Stimulated activated CD8-positive, alpha-beta memory T cell treated with anti-CD3 and anti-CD28 coated beads, Interleukin-12 subunit alpha, Interleukin-12 subunit beta, amount 100 ng/mL, for 4 hours (primary cell): ENCODE measurements around the gene CXCL11.
"Not testable (repeated sequence)": the region's sequence is repeated elsewhere in the genome, so short reads cannot be mapped to it uniquely, and the experiment has no call there.

ENCODE experiments used
- DNase-seq: peaks from one replicate; pipeline ENCODE4 v3.0.0-alpha.2; 2020; ENCODE audit warnings: low read depth

The CXCL11 gene

DNA sequence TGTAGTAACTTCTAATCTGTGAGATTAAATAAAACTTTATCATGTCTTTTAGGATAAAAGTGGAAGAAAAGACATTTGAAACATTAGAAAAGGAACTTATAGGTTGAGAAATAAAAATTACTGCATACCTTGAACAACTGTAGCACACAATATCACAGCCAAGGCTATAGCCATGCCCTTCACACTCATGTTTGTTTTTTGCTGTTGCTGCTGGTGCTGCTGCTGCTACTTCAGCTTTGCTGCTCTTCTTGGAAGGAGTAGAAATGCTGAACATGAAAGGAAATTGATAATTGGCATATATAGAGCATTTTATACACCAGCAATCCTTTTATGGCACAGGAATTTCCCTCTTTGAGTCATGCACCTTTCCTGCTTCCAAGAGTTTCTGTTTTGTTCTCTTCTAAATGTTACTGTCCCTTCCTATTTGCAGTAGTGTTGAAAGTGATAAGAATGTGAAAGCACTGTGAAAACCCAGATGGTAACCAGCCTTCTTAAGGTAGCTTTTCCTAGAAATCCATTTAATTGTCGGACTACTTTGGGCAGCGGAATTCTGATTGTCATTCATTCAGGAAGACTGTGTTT is at the start of gene CXCL11:
Gene CXCL11, minus strand, starts transcription at position 272 of the 582 bp plus-strand sequence. Its CDS starts 83 bp downstream, at position 189.
- DNase-seq: no peak

DNA sequence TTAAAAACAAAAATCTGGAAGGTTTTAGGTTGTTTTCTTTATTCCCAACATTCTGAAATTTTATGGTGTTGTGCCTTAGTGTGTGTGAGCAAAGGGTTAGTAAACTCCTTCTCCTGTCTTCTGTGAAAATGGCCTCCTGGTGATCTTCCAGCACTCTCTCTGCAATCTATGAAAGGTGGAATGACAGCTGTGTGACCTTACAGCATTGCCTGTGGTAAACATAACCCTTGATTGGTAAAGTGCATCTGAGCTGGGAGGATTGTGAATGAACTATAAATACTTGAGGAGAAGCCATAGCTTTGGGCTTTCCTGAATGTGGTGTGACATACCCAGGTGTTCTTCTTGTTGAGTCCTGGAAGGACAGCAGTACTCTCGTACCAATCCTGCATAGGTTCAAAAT is 48.7 kb upstream of the CXCL11 start:
- no peak for DNase-seq

DNA sequence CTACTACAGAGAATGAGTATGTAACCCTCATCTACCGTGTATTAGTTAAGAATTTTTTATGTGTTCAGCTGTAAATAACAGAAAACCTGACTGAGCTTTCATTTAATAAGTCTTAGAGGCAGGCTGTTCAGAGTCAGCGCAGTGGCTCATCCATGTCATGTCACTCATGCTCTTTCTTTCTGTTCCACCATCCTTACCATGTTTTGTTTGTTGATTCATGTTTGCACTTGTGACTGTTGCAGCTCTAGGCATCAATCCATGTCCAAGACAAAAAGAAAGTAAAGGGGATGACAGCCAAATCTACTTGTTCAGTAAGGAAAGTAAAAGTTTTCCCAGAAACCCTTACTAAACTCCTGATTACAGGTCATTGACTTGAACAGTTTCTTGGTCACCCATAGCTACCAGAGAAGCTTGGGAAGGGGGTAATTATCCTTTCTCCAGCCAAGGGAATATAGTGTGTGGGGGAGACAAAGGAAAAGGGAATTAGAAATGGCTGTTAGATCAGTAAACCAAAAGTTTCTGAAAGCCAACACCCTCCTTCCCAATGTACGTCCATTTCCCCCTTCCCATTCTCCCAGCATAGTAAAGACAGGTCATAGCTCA is 47.6 kb upstream of the CXCL11 start:
- DNase-seq: no peak

DNA sequence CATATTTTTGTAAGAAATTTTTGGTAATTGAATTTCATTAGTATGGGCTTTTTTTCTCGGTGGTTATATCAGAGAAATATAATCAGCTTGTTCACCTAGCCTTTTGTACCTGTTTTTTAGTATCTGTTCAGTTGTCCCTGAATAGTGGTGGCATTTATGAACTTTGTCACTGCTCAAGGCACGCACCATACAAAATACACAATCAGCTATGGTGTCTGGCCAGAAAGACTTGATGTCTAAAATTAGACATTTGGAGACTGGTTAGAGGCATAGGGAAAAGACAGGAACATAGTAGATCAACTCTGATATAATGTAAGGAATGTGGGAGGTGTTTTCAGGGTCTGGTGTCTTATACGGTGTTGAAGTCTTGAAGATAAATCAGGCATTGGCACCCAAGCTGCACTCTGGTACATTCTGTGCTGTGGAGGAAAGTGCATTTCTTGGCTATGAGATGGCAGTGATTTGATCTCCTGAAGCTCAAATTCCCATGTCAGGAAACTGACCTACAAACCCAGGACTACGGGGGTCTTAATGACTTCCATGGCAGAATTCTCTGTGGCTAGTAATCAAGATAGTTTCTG is 42.3 kb upstream of the CXCL11 start:
- no peak for DNase-seq

DNA sequence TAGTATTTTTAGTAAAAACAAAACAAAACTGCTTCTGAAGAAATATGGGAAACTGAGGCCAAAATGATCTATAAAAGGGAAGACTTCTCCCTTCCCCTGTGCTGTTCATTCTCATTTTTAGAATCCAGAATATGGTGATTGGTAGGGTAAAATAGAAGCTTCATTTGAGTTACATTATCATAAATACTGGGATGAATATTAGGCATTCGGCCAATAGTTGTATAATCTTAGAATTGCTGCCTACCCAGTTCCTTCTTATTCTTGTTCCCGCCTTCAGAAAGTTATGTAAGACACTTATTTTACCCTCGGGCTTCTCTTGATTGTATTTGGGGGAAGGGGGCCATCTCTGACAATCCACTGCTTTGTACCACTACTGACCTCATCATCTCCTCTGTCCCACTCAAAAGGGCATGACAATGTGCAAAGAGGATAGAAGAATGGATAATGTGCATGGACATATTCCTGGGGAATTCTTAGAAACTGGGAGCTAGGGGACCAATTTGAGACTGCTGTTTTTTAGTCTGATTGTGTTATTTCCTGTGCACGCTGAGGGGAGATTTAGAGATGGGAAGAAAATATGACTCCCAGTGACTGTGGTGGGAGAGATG is 39.2 kb upstream of the CXCL11 start:
- DNase-seq: no peak

DNA sequence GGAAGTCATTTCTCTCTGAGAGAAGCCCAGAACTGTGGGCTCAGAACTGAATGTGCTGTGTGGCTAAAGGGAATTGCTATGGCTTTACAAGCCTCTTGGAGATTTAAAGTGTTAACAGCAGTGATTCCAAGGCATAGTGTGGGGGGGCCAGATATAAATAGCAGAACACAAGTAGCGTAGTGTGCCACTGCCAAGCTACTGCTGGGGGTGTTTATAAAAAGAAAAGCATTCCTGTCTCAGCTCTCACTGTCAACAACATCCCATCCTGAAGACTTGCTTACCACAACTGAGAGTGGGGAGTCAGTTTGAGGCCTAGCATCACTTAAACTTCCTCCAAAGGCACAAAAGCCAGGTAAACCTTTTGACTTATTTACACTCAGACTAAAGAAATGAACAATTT is 38.6 kb upstream of the CXCL11 start, which contains the start of gene ART3:
Gene ART3, plus strand, starts transcription at position 242 of the 400 bp plus-strand sequence. CDS start 1,181 bp downstream, outside the sequence.
- no peak for DNase-seq

DNA sequence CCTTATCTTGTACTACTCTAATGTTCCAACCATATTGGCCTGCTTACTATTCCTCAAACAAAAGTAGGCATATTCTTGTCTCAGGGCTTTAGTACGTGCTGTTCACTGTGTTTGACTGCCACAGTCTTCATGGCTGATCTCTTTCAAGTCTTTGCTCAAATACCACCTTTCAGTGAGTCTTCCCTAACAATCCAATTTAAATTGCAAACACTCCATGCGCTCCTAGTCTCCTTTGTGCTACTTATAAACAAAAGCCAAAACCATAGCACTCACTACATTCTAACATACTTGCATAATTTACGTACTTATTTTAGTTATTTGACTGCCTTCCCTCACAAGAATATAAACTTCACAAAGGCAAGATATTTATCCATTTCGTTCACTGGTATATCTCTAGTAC is 36.9 kb upstream of the CXCL11 start:
- no peak for DNase-seq

DNA sequence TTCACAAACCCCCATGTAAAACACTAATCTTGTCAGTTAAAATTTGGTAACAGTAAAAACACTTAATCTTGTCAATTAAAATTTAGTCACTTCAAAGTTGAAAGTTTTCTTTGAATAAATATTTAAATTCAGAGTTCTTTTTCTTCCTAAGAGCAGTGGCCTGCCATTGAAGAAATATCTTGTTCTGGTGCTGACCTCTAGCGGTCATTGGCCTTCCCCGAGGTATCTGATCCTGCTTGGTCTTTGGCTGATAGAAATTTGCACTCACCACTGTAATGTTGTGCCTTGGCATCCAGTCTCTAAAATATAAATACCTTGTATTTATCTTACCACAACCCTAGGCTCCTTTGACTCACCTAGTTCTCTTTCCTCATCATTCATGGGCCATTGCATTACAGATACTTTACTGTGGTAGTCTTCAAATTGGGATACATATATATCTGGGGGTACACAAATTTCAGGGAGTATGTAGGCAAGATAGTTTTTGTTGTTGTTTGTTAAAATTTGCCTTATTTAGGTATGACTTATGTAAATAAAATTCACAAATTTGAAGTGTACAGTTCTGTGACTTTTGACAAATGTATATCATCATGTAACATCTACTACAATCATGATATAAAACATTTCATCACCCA is 31.9 kb upstream of the CXCL11 start:
- DNase-seq: peak; percentile 16

DNA sequence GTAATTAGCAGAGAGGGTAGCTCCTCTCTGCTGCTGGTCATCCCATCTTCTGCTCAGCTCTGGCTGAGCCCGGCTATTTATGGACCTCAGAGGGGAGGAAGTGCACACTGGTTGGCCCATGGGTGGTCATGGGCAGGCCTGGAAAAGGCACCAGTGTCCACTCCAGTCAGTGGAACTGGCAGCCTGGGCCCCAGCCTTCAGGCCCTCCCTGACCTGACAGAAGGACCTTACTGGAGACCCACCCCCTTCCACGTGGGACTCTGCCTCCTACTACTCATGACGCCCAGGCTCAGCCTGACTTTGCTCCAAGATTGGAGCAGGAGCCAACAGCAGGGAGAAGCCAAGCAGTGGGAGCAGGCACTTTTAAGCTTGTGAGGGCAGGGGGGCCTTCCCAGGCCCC is 30.7 kb upstream of the CXCL11 start:
- no peak for DNase-seq

DNA sequence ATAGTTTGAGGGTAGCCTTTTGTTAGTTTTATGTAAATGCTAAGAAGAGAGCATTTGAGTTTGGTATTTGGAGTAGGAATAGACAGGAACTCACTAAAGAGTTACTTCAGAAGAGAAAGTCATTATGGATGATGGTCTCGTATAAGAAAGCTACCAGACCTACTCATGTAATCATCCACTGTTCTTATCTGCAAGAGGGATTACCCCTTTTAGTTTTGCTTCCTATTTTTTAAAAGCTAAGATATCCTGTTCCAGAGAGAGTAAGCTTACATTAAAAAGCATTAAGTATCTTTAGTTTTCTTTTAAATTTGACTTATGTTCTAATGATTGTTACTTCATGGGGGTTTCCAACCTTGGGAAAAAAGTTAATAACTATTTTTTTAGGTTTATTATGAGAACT is 26.1 kb upstream of the CXCL11 start:
- DNase-seq: no peak

DNA sequence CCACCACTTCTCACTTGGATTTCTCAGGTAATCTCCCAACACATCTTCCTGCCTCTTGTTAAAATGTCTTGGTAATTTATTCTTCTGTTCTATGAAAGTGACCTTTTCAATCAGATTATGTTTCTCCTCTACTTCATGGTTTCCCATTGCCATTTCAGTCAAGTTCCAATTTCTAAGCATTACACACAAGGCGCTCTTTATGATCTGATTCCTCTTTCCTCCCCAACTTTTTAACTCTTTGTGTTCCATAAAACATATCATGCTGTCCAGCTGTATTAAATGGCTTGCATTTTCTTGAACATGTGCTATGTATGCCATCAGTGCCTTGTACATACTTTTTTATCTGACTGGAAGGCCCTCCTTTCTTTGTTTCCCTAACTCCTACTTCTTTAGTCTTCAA is 25.6 kb upstream of the CXCL11 start:
- no peak for DNase-seq

DNA sequence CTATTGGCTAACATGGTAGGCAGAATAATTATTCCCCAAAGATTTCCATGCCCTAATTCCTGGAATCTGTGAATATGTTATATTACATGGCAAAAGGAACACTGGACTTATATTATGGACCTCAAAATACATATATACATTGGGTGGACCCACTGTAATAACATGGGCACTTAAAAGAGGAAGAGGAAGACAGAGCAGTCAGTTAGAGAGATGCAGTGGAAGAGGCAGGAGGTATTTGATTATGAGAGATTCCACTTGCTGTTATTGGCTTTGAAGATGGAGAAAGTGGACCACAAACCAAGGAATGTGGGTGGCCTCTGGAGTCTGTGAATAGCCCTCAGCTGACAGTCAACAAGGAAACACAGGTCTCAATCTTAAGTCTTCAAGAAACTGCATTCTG is 24.6 kb upstream of the CXCL11 start:
- DNase-seq: no peak

DNA sequence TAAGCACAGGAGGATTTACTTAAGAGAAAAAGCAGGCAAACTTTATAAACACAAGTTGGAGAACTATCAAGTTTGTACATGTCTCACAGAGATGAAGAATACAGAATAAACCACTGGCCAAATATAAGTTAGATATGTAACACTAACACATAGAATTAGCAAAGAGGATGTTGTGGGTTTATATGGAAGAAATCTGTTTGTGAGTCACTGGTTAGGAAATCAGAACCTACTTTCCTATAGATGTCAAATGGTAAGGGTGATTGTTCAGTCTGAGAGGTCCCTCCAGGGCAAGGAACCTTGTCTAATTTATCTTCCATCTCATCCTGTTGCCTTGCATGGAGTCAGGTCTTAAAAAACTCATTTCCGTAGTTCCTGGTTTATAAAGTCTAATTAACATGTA is 23.9 kb upstream of the CXCL11 start:
- no peak for DNase-seq

DNA sequence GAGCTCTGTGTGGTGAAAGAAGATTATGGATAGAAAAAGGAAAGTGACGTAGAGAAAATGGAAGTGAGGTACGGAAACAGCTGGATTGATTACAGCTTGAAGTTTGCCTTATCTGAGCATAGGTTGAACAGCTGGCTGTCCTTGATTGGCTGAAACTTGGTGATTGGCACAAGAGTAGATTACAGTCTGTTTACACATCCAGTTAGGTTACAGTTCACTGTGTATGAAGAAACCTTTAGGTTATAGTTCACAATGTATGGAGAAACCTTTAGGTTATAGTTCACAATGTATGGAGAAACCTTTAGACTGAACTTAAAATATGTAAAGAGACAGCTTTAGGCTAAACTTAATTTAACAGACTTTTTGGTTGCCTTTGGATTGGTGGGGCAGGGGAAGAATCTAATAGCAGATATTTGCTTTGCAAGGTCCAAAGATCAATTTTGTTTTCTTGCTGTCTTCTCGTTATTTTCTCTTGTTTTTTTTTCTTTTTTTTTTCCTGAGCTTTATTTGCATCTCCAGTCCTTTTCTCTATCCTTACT is 23.1 kb upstream of the CXCL11 start:
- no peak for DNase-seq

DNA sequence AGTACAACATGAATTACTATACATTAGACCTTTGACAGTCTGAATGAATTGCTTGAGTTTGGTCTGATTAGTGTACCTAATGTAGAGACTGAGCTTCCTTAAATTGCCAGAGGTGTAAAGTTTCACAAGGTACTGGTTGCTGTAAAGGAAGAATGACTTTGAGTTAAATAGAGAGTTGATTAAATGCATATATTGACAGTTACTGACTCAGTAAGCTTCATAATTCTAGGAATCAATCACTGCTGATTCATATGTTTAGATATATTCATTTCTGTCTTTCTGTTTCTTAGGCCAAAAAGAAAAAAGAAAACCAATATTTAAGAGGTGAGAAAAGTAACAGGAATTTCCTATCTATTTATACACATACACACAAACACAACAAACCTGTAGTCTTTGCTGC is 22.4 kb upstream of the CXCL11 start:
- DNase-seq: no peak

DNA sequence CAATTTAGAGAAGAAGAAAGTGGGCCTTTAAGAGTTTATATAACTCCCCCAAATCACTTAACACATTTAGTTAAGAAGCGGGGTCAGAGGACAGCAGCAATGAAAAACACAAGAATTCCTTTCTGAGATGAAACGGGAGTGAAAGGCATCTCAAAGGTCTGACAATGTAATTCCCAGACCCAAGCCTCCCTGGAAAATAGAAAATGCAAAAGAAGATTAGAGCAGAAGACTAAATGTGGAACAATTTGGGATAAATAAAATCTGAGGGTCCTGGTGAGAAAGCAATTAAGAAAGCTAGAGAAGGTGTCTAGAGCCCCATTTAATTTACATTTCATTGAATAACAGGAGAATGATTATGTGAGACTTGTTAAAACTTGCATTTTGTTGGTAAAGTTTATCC is 19.6 kb upstream of the CXCL11 start:
- DNase-seq: no peak

DNA sequence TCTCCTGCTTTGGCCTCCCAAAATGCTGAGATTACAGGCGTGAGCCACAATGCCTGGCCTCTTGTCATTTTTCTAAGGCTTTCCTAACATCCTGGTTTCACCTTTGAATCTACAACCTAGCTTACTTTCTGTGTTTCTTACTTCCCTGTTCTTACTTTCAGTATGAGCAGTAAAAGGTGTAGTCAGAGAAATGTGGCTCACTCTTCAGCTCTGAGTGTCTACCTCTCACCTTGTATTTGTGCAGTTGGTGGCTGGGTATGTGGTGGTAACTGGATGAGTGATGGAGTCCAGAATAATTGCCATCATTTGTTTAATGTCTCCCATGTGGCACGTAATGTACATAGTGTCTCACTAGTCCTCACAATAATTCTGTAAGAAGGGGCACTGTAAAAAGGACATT is 19.1 kb upstream of the CXCL11 start:
- no peak for DNase-seq

DNA sequence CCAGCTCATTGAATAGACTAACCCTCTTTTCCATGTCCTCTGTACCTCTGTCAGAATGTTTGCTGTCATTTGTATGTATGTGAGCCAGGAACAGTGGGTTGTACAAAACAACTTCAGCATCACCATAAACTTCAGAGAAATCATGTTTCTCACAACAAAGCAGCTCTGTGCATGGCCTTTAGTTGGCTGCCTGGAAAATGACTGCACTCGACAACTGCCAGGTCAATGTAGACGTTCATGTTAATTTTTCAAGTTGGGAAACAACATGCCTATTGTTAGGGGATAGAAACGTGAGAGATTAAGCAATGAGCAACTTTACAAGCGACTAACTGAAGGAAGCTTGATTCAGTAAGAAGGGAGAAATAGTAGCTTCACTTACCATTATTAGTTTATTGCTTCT is 17.9 kb upstream of the CXCL11 start:
- DNase-seq: no peak

DNA sequence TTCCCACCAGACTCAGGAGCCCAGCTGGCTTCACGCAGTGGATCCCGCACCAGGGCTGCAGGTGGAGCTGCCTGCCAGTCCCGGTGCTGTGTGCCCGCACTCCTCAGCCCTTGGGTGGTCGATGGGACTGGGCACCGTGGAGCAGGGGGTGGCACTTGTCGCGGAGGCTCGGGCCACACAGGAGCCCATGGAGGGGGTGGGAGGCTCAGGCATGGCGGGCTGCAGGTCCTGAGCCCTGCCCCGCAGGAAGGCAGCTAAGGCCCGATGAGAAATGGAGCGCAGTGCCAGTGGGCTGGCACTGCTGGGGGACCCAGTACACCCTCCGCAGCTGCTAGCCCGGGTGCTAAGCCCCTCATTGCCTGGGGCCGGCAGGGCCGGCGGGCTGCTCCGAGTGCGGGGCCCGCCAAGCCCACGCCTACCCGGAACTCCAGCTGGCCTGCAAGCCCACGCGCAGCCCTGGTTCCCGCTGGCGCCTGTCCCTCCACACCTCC is 14.7 kb upstream of the CXCL11 start:
- DNase-seq: not testable (repeated sequence)

DNA sequence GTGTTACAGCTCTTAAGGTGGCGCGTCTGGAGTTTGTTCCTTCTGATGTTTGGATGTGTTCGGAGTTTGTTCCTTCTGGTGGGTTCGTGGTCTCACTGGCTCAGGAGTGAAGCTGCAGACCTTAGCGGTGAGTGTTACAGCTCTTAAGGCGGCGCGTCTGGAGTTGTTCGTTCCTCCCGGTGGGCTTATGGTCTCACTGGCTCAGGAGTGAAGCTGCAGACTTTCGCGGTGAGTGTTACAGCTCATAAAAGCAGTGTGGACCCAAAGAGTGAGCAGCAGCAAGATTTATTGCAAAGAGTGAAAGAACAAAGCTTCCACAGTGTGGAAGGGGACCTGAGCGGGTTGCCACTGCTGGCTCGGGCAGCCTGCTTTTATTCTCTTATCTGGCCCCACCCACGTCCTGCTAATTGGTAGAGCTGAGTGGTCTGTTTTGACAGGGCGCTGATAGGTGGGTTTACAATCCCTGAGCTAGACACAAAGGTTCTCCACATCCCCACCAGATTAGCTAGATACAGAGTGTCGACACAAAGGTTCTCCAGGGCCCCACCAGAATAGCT is 14.1 kb upstream of the CXCL11 start:
- not testable (repeated sequence) for DNase-seq

DNA sequence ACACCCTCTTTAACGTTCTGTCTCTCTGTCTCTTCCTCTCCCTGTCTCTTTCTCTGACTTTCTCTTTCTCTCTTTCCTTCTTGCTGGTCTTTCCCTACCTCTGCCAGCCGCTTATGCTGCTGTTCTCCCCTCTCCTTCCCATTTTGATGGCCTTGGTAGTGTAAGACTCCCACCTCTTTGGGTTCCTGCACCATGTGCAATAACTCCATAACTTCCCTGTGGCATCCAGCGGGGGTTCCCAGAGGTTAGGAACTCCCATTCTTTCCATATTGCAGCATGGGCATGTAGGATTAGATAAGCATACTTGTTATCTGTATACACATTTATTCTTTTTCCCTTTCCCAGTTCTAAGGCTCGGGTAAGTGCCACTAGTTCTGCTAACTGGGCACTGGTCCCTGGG is 8.8 kb upstream of the CXCL11 start:
- DNase-seq: not testable (repeated sequence)

DNA sequence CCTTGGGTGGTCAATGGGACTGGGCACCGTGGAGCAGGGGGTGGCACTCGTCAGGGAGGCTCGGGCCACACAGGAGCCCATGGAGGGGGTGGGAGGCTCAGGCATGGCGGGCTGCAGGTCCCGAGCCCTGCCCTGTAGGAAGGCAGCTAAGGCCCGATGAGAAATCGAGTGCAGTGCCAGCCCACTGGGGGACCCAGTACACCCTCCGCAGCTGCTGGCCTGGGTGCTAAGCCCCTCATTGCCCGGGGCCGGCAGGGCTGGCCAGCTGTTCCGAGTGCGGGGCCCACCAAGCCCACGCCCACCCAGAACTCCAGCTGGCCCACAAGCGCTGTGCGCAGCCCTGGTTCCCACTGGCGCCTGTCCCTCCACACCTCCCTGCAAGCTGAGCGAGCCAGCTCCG is 7.4 kb upstream of the CXCL11 start:
- not testable (repeated sequence) for DNase-seq
